Vagina (tissue), 2 donors: ENCODE results near the gene MRPL20.

ENCODE experiments used
- POLR2A ChIP-seq, 2 donors: fragments of 450-650 bp; IDR thresholded peaks; one replicate each; pipeline ENCODE4 v1.6.1; 2017; ENCODE audit warnings: antibody characterized with exemption in 2 of 2, mild to moderate bottlenecking in 2 of 2, moderate library complexity in 2 of 2
- POLR2AphosphoS5 ChIP-seq, 2 donors: sonication (generic); formaldehyde crosslinking; IDR thresholded peaks; one replicate each; pipeline ENCODE4 v1.9.0; 2017; ENCODE audit warnings: antibody characterized with exemption in 2 of 2, mild to moderate bottlenecking in 2 of 2, low read depth in 1 of 2; ENCODE audit not compliant: insufficient read depth in 1 of 2
- TF ChIP-seq, protein P1 (sequence below), 3 experiments: fragments of 450-650 bp in 2 of 3; fragments of 200-600 bp in 1 of 3; sonication (generic) in 1 of 3; IDR thresholded peaks; one replicate each; pipeline ENCODE4 v1.5.1; 2017 to 2019; ENCODE audit warnings: antibody characterized with exemption in 3 of 3, mild to moderate bottlenecking in 2 of 3, moderate library complexity in 2 of 3

DNA sequence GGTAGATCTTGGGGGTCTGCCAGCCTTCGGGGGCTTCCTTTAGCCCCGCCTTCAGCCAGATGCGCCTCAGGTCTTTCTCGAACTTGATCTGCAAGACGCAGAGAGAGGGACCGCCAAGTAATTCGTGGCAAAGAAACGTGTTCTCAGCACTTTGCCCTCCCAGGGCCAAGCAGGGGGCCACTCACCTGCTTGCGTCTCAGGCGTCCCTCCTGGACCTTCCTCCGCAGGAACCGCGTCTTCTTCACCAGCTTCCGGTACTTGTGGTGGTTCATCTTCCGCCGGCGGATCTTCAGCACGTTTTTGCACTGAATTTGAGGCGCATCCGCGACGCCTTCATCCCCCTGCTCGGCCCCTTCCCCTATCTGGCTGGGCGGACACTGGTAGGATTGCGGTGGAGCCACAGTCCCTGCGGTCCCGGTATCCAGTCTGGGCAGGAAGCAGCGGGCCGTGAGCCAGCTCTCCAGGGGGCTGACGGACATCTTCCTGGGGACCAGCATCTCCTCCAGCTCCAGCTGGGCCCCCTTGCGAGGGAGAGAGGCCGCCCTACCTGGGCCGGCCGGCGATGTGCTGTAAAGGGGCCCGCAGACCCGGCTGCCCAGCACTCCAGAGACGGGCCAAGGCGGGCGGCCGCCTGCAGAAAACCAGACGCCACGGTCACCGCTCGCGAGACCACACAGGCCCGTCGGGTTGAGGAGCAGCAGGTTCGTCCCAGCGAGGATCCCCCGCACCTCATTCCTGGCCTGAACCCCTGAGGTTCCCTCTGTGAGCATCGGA, 33.1 kb downstream of the MRPL20 start:
- TF ChIP-seq, protein P1, sequence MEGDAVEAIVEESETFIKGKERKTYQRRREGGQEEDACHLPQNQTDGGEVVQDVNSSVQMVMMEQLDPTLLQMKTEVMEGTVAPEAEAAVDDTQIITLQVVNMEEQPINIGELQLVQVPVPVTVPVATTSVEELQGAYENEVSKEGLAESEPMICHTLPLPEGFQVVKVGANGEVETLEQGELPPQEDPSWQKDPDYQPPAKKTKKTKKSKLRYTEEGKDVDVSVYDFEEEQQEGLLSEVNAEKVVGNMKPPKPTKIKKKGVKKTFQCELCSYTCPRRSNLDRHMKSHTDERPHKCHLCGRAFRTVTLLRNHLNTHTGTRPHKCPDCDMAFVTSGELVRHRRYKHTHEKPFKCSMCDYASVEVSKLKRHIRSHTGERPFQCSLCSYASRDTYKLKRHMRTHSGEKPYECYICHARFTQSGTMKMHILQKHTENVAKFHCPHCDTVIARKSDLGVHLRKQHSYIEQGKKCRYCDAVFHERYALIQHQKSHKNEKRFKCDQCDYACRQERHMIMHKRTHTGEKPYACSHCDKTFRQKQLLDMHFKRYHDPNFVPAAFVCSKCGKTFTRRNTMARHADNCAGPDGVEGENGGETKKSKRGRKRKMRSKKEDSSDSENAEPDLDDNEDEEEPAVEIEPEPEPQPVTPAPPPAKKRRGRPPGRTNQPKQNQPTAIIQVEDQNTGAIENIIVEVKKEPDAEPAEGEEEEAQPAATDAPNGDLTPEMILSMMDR (IDR thresholded peaks at IDR 0.05), result no peak
- no peak for TF ChIP-seq POLR2AphosphoS5 (IDR thresholded peaks at IDR 0.05; ENCODE audit: insufficient read depth in 1 of 2, low read depth in 1 of 2)
- TF ChIP-seq POLR2A (IDR thresholded peaks at IDR 0.05), result no peak
